GM18873 (cell line): ENCODE data around the gene ZNF273.
A peak's percentile ranks its signal among the peaks of the same experiment; 100 is the strongest.
"Not testable (repeated sequence)": the region's sequence is repeated elsewhere in the genome, so short reads cannot be mapped to it uniquely, and the experiment has no call there.

Source experiments
- ATAC-seq: cut with Tn5 transposase; IDR thresholded peaks from one replicate; pipeline ENCODE4 v1.9.1; 2021; ENCODE audit warnings: mild to moderate bottlenecking, moderate library complexity, moderate number of reproducible peaks; ENCODE audit not compliant: unreplicated experiment, low FRiP score

Gene ZNF273

DNA sequence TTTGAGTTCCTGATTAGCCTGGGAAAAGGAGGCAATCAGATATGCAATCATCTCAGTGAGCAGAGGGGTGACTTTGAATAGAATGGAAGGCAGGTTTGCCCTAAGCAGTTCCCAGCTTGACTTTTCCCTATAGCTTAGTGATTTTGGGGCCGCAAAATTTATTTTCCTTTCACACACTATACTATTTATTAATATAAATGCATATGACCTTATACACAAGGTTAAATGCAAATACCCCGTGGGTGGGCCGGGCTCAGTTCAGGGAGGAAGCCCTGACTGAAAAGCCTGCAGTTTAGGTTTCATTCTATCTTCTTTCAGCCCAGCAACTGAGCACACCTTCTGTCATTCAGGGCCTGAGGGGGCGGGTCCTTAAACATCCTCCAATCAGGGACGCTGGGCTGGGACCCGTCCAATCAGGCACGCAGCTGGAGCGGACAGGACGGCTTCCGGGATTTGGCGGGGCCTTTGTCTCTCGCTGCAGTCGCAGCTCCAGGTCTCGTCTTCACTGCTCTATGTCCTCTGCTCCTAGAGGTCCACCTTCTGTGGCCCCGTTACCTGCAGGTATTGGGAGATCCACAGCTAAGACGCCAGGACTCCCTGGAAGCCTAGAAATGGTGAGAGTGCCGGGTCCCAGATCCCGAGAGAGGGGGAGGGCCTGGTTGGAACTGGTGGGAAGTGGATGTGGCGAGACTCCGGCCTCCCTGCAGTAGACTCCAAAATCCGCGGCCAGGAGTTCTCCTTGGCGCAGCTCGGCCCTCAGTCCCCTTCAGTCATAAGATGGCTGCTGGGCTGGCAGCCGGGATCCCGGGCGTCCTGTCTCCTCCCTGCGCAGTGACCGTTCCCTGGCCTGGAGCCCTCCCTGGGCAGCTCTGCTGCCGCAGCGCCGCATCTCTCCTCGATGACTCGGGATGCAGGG, at the start of gene ZNF273:
ZNF273 (plus strand) TSS at position 468 of the 916 bp plus-strand sequence; CDS start at position 513, 45 bp downstream.
- peak; percentile 100 for ATAC-seq

DNA sequence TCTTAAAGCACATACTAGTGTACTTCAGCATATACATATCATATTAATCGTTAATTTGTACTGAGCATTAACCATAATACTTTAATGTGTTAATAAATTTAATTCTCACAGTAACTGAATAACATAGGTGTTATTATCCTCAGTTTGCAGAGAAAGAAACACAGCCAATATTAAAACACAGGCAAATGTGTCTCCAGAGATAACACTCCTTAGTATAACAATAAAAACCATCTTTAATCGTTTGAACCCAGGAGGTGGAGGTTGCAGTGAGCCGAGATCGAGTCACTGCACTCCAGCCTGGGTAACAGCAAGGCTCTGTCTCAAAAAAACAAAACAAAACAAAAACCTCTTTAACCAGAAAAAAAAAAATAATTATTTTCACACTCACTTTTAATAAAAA, 49.4 kb upstream of the ZNF273 start:
- no peak for ATAC-seq

DNA sequence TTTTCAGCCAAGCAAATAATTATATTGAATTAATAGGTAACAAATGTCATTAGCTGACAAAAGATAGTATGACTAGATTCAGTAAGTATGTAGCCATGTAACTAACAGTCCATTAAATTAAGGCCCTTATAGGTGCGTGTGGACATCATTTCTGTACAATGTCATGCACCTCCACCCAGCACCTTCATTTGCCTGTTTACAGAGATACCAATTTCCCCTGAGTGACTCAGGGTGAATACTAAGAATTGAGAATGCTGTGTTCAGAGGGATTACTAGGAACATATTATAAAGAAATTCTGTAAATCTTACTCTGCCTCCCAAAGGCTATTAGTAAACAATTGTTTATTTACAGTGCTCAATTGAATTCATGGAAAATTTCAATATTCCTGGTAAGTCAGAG, 48.1 kb upstream of the ZNF273 start:
- no peak for ATAC-seq

DNA sequence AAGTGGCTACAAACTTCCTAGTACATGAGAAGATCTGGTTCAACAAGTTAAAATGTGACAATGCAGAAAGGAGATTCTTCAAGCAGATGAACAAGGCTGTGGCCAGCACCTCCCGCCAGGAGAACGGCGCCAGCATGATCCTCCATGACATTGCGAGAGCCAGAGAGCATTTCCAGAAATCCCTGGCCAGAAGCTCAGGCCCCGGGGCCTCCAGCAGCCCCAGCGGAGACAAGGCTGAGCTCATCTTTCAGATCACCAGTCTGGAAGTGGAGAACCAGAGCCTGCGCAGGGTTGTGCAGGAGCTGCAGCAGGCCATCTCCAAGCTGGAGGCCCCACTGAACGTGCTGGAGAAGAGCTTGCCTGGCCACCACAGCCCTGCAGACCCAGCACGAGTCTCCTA, 40.1 kb upstream of the ZNF273 start:
- ATAC-seq = no peak

DNA sequence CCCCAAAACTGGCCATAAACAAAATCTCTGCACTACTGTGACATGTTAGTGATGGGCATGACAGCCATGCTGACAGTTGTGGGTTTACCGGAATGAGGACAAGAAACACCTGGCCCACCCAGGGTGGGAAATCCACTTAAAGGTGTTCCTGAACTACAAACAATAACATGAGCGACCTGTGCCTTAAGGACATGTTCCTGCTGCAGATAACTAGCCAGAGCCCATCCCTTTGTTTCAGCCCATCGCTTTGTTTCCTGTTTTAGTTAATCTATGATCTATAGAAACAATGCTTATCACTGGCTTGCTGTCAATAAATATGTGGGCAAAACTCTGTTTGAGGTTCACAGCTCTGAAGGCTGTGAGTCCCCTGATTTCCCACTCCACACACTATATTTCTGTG, 39.5 kb upstream of the ZNF273 start:
- not testable (repeated sequence) for ATAC-seq

DNA sequence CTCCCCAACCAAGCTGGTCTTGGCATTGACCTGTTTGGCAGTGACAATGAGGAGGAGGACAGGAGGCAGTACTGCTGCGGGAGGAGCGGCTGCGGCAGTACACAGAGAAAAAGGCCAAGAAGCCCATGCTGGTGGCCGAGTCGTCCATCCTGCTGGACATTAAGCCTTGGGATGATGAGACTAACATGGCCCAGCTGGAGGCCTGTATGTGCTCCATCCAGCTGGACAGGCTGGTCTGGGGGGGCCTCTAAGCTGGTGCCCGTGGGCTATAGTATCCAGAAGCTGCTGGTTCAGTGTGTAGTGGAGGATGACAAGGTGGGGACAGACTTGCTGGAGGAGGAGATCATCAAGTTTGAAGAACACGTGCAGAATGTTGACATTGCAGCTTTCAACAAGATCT, 39.1 kb upstream of the ZNF273 start:
- no peak for ATAC-seq

DNA sequence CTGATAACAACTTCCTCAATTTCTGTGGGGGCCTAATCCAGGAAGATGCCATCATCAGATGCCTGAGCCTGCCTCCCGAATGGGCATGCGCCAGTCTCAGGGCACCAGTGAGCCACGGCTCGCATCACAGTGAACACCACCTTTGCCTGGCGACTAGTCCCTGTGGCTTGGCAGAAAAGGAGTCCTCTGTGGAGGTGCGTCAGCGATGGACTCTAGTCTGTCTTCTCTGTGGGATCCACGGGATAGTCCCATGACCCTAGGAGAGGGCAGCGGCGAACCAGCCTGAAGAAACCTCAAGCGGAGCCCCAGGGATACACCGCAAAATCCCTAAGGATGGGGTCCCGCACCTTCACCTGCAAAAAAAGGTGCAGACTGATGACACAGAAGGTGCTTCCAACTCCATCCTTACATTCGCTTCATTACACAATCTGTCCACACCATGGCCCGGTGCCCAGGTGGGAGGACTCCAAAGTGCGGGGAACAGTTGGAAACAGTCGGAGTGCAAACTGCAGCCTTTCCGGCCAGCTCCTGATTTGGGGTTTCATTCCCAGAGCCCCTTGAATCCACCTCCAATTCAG, 35.1 kb upstream of the ZNF273 start:
- ATAC-seq = no peak

DNA sequence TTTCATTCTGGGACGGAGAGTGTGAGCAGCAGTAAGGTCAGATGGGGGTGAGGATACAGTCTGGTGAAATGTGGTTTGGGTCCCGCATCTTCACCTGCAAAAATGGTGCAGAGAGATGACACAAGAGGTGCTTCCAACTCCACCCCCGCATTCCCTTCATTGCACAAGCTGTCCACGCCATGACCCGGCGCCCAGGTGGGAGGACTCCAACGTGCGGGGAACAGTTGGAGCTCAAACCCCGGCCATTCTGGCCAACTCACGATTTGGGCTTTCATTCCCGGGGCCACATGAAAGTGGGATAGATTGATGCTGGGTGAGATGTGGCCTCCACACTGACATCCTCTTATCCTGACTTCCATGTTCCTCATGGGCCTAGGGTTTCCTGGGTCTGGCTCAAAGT, 34.6 kb upstream of the ZNF273 start:
- ATAC-seq = no peak

DNA sequence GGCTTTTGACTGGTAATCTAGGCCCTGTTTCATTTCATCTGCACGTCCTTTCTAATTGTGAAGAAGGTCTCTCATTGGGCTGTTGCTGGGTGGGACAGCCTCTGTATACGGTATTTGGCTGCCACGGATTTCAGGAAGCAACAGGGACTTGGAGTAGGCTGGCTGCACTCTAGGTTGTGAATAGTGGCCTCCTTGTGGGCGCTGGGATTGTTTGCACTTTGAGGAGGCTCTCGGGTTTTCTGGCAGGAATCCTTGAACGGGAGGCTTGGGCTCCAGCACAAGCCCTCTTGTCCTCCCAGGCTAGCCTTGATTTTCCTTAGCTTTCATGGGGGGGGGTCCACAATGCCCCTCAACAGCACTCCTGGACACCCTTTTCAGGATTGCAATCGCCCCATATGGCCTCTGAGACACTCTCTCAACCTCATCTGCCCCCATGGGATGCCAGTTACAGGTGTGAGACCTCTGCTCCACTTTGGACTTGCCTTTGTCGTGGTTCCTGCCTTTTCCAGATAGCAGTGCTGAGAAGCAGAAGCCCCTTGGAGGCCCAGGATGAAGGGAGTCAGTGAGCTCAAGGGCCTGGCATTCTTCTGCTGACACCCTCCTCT, 33.9 kb upstream of the ZNF273 start:
- no peak for ATAC-seq

DNA sequence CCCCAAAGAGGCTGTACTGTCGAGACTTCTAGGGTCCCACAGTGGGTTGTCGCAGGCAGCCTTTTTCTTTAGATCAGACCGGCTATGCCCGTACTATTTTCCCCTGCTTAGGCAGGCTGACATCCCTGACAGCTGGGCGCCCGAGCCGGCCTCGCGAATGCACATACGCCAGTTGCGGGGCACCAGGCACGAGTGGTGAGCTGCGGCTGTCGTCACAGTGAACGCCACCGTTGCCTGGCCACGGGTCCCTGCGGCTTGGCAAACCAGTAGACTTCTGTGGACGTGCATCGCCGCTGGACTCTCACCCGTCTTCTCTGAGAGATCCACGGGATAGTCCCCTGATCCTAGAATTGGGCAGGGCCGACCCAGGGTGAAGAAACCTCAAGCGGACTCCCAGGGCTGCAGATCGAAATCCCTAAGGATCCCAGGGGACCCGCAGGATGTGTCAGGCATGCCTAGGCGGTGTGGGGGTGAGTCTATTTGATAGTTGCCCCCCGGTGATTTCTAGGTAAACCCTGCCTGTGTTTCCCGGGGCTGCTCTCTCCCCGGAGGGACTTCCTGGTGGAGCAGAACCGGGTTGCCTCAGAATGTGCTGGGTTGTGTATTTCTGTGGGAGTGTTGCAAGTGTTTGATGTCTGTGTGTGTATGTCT, 33.0 kb upstream of the ZNF273 start:
- ATAC-seq = no peak

DNA sequence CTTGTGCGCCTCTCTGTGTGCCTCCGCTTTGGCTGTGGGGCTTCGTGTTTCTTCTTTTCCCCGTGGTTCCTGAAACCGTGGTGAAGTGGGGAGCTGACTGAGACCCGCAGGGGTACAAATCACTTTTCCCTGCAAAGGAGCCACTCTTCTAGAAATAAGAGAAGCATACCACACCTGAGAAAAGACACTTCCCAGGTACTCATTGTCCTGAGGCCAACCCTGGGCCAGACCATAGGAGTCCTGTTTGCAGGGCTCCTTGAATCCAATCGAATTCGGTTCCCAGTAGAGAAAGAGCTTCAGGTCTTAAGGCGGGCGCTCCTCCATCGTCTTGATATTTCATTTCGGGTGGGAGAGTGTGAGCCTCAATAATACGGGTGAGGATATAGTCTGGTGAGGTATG, 32.4 kb upstream of the ZNF273 start:
- no peak for ATAC-seq

DNA sequence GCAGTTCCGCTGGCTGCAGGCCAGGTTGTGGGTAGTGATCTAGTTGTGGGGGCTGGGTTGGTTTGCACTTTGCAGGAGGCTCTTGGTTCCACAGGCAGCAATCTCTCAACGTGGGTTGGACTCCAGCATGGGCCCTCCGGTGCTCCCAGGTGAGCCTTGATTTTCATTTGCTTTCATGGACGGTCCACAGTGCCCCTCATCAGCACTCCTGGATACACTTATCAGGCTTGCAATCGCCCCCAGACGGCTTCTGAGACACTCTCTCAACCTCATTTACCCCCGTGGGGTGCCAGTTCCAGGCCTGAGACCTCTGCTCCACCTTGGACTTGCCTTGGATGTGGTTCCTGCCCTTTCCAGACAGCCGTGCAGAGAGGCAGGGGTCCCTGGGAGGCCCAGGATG, 31.3 kb upstream of the ZNF273 start:
- ATAC-seq = no peak

DNA sequence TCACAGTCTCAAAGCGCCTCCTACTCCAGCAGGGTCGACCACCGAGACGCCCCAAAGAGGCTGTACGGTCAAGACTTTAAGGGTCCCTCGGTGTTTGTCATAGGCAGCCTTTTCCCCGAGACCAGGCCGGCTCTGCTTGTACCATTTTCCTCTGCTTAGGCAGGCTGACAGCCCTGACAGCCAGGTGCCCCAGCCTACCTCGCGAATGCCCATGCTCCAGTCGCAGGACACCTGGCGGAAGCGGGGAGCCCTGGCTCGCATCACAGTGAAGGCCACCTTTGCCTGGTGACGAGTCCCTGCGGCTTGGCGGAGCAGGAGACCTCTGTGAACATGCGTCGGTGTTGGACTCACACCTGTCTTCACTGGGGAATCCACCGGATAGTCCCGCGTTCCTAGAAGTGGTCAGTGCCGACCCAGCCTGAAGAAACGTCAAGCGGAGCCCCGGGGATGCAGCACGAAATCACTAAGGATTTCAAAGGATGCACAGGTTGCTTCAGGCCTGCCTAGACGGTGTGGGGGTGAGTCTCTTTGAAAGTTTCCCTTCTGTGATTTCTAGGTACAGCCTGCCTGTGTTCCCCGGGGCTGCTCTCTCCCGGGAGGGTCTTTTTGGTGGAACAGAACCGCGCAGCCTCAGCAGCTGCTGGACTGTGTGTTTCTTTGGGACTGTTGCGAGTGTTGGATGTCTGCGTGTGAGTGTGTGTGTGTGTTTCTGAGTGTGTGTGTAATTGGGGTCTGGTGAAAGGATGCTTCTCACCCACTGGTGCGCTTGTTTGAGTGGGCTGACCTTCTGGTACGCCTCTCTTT, 30.5 kb upstream of the ZNF273 start:
- no peak for ATAC-seq

DNA sequence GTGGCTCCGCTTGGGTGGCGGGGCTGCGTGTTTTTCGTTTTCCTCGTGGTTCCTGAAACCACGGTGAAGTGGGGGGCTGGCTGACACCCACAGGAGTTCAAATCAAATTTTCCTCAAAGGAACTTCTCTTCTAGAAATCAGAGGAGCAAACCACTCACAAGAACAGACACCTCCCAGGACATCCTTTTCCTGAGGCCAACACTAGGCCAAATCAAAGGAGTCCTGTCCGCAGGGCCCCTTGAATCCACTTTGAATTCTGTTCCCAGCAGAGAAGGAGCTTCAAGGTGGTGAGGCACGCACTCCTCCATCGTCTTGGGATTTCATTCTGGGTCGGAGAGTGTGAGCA, 29.9 kb upstream of the ZNF273 start:
- no peak for ATAC-seq

DNA sequence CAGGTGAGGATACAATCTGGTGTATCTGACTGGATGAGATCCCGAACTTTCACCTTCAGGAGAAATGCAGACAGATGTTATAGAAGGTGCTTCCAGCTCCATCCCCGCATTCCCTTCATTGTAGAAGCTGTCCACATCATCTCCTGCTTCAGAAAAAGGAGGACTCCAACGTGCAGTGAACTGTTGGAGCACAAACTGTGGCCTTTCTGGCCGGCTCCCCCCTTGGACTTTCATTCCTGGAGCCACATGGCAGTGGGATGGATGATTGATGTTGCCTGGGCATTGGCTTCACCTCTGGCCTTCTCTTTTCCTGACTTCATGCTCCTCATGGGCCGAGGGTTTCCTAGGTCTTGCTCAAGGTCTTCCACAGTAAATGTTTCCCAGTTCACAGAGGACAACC, 29.6 kb upstream of the ZNF273 start:
- no peak for ATAC-seq

DNA sequence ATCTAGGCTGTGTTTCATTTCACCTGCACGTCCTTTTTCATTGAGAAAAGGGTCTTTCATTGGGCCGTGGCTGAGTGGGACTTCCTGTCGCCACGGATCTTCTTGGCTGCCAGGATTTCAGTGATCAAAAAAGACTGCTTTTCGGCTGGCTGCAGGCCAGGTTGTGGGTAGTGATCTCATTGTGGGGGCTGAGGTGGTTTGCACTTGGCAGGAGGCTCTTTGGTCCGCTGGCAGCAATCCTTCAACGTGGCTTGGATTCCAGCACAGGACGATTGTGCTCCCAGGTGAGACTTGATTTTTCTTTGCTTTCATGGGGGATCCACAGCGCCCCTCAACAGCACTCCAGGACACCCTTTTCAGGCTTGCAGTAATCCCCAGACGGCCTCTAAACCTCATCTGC, 29.0 kb upstream of the ZNF273 start:
- no peak for ATAC-seq

DNA sequence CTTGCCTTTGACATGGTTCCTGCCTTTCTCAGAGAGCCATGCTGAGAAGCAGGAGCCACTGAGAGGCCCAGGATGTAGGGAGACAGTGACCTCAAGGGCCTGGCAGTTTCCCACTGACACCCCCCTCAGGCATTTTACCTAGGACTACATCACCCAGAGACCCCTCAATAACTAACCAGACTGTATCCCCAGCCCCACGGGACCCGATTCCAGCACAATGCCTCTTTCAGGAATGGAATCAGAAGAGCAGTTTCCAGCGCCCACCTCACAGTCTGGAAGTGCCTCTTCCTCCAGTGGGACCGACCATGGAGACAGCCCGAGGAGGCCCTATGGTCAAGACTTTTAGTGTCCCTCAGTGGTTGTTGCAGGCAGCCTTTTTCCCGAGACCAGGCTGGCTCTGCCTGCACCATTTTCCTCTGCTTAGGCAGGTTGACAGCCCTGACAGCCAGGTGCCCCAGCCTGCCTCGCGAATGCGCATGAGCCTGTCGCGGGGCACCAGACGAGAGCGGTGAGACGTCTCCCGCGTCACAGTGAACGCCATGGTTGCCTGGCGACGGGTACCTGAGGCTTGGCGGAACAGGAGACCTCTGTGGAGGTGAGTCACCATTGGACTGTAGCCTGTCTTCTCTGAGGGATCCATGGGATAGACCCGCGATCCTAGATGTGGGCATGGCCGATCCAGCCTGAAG, 28.4 kb upstream of the ZNF273 start:
- no peak for ATAC-seq

DNA sequence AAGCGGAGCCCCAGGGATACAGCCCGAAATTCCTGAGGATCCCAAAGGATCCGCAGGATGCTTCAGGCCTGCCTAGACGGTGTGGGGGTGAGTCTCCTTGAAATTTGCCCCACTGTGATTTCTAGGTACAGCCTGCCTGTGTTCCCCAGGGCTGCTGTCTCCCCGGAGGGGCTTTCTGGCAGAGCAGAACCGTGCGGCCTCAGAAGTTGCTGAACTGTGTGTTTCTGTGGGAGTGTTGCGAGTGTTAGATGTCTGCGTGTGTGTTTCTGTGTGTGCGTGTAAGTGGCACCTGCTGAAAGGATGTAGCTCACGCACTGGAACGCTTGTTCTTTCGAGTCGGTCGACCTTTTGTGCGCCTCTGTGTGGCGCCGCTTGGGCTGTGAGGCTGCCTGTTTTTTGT, 27.8 kb upstream of the ZNF273 start:
- ATAC-seq = no peak

DNA sequence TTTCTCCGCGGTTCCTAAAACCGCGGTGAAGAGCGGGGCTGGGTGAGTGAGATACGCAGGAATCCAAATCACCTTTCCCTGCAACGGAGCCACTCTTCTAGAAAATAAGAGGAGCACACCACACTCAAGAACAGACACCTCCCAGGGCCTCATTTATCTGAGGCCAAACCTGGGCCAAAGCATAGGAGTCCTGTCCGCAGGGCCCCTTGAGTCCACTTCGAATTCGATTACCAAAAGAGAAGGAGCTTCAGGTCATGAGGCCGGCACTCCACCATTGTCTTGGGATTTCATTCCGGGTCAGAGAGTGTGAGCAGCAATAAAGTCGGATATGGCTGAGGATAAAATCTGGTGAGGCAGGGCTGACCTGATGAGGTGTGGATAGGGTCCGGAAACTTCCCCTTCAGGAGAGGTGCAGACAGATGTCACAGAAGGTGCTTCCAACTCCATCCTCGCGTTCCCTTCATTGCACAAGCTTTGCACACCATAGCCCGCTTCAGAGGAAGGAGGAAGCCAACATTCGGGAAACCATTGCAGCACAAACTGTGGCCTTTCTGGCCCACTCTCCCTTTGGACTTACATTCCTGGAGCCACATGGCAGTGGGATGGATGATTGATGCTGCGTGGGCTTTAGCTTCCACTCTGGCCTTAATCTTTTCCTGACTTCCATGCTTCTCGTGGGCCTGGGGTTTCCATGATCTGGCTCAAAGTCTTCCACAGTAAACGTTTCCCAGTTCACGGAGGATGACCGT, 27.2 kb upstream of the ZNF273 start:
- no peak for ATAC-seq
